ENCODE data around the gene WDR64. TPM values are rescaled to one million over a fixed set of nuclear protein-coding genes. Genes with fewer than 3 reads are reported as not detected.

Gene WDR64
- polyA plus RNA-seq, 1 donor from 2014 or later = 0.21 TPM

DNA sequence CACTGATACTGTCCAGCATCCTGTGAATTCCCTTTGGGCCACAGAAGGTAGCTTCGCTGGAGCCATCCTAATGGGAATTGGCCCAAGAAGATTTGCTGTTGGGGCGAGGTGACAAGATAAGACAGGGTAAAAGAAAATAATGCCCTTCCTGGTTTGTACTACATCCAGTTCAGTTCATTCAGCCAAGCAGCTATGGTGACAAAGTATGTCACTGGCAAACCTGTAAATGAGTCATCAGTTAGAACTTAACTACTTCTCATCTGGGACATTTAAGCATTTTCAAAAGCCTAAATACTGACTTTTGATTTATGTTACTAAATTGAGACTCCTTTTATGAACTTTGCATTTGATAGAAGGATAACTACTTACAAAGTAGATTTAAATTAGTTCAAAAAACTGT is 54.2 kb downstream of the WDR64 start:
- H3K79me2 ChIP-seq (replicated peaks; ENCODE audit: insufficient read depth, low read length) = no peaks in the 10 kb centered on the region
- TF ChIP-seq EZH2 (IDR thresholded peaks at IDR 0.05; ENCODE audit: borderline replicate concordance, insufficient read depth, low read length, poor library complexity, severe bottlenecking) (no peak), RAD21 (conservative IDR thresholded peaks at IDR 0.05) (no peak), MXI1 (conservative IDR thresholded peaks at IDR 0.05; ENCODE audit: poor library complexity, severe bottlenecking) (no peak), EP300 (conservative IDR thresholded peaks at IDR 0.05; ENCODE audit: poor library complexity, severe bottlenecking) (no peak)
- no peak overlapping the region for H3K4me2 ChIP-seq (ENCODE audit: low read length)
- no peak overlapping the region for H3K9ac ChIP-seq (ENCODE audit: low read length)
- no peaks in the 10 kb centered on the region for H3K36me3 ChIP-seq (ENCODE audit: insufficient read depth, low read length)
- no peaks in the 10 kb centered on the region for H3K9me3 ChIP-seq (ENCODE audit: low read length)
- H3K9me2 ChIP-seq (ENCODE audit: insufficient read depth, low read length) = no peaks in the 10 kb centered on the region
- no peak overlapping the region for H3K27ac ChIP-seq (ENCODE audit: low read length)
- no peak overlapping the region for H3K4me3 ChIP-seq (ENCODE audit: low read length)
- no peaks in the 10 kb centered on the region for H3K27me3 ChIP-seq (ENCODE audit: insufficient read depth, low read depth, low read length)
- H3F3A ChIP-seq (ENCODE audit: insufficient read depth, low read length, poor library complexity, severe bottlenecking) = no peaks in the 10 kb centered on the region
- no peak overlapping the region for H2AFZ ChIP-seq (ENCODE audit: low read depth, low read length)
- H4K20me1 ChIP-seq (ENCODE audit: insufficient read depth) = no peaks in the 10 kb centered on the region

- Histone ChIP-seq H3K36me3 (ENCODE audit: insufficient read depth, low read length) (no peaks in the 10 kb centered on the region), H3K9me2 (ENCODE audit: insufficient read depth, low read length) (no peaks in the 10 kb centered on the region), H3K4me3 (ENCODE audit: low read length) (no peak overlapping the region), H3K27me3 (ENCODE audit: insufficient read depth, low read depth, low read length) (no peaks in the 10 kb centered on the region), H3F3A (ENCODE audit: insufficient read depth, low read length, poor library complexity, severe bottlenecking) (no peaks in the 10 kb centered on the region), H3K4me2 (ENCODE audit: low read length) (no peak overlapping the region), H3K27ac (ENCODE audit: low read length) (no peak overlapping the region), H3K9ac (ENCODE audit: low read length) (no peak overlapping the region), H4K20me1 (ENCODE audit: insufficient read depth) (no peaks in the 10 kb centered on the region), H2AFZ (ENCODE audit: low read depth, low read length) (no peak overlapping the region), H3K9me3 (ENCODE audit: low read length) (no peaks in the 10 kb centered on the region), H3K79me2 (replicated peaks; ENCODE audit: insufficient read depth, low read length) (no peaks in the 10 kb centered on the region)
- TF ChIP-seq SMC3 (conservative IDR thresholded peaks at IDR 0.05; ENCODE audit: poor library complexity) (no peak), POLR2AphosphoS5 (IDR thresholded peaks at IDR 0.05) (no peak), EZH2 (IDR thresholded peaks at IDR 0.05; ENCODE audit: borderline replicate concordance, insufficient read depth, low read length, poor library complexity, severe bottlenecking) (no peak), TAF1 (IDR thresholded peaks at IDR 0.05; ENCODE audit: low read depth) (no peak), MXI1 (conservative IDR thresholded peaks at IDR 0.05; ENCODE audit: poor library complexity, severe bottlenecking) (no peak), RAD21 (conservative IDR thresholded peaks at IDR 0.05) (no peak), EP300 (conservative IDR thresholded peaks at IDR 0.05; ENCODE audit: poor library complexity, severe bottlenecking) (no peak)
- TF ChIP-seq, protein P1, sequence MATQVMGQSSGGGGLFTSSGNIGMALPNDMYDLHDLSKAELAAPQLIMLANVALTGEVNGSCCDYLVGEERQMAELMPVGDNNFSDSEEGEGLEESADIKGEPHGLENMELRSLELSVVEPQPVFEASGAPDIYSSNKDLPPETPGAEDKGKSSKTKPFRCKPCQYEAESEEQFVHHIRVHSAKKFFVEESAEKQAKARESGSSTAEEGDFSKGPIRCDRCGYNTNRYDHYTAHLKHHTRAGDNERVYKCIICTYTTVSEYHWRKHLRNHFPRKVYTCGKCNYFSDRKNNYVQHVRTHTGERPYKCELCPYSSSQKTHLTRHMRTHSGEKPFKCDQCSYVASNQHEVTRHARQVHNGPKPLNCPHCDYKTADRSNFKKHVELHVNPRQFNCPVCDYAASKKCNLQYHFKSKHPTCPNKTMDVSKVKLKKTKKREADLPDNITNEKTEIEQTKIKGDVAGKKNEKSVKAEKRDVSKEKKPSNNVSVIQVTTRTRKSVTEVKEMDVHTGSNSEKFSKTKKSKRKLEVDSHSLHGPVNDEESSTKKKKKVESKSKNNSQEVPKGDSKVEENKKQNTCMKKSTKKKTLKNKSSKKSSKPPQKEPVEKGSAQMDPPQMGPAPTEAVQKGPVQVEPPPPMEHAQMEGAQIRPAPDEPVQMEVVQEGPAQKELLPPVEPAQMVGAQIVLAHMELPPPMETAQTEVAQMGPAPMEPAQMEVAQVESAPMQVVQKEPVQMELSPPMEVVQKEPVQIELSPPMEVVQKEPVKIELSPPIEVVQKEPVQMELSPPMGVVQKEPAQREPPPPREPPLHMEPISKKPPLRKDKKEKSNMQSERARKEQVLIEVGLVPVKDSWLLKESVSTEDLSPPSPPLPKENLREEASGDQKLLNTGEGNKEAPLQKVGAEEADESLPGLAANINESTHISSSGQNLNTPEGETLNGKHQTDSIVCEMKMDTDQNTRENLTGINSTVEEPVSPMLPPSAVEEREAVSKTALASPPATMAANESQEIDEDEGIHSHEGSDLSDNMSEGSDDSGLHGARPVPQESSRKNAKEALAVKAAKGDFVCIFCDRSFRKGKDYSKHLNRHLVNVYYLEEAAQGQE (IDR thresholded peaks at IDR 0.05; ENCODE audit: borderline replicate concordance) = no peak
- TF ChIP-seq, protein P2, sequence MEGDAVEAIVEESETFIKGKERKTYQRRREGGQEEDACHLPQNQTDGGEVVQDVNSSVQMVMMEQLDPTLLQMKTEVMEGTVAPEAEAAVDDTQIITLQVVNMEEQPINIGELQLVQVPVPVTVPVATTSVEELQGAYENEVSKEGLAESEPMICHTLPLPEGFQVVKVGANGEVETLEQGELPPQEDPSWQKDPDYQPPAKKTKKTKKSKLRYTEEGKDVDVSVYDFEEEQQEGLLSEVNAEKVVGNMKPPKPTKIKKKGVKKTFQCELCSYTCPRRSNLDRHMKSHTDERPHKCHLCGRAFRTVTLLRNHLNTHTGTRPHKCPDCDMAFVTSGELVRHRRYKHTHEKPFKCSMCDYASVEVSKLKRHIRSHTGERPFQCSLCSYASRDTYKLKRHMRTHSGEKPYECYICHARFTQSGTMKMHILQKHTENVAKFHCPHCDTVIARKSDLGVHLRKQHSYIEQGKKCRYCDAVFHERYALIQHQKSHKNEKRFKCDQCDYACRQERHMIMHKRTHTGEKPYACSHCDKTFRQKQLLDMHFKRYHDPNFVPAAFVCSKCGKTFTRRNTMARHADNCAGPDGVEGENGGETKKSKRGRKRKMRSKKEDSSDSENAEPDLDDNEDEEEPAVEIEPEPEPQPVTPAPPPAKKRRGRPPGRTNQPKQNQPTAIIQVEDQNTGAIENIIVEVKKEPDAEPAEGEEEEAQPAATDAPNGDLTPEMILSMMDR (IDR thresholded peaks at IDR 0.05; ENCODE audit: poor library complexity, severe bottlenecking) = no peak
Observed at GRCh38 chr1:241706967-241707366, 54.9 kb downstream of the WDR64 start.

Measured in neural cell (in vitro differentiated cells).